H9 (cell line): Measurements from ENCODE around the gene DAAM1. TPM values are rescaled to one million over a fixed set of nuclear protein-coding genes. Genes with fewer than 3 reads are reported as not detected.

ENCODE experiments used
- DNase-seq: peaks from one replicate; pipeline ENCODE4 v3.0.0-alpha.2; 2017
- H2AFZ ChIP-seq: one replicate; pipeline ENCODE4 v1.6.1; 2013; ENCODE audit warnings: mild to moderate bottlenecking, low read length, control low read depth, moderate library complexity
- H2AK5ac ChIP-seq: 2 replicates; pipeline ENCODE4 v1.6.1; 2013; ENCODE audit warnings: low read length, control low read depth, mixed read lengths; ENCODE audit not compliant: insufficient read length
- H2BK120ac ChIP-seq: one replicate; pipeline ENCODE4 v1.6.1; 2013; ENCODE audit warnings: low read depth, mild to moderate bottlenecking, low read length, control low read depth, inconsistent platforms; ENCODE audit not compliant: poor library complexity, severe bottlenecking
- H2BK12ac ChIP-seq: 2 replicates; pipeline ENCODE4 v1.6.1; 2013; ENCODE audit warnings: low read length, control low read depth, mixed read lengths, low read depth; ENCODE audit not compliant: insufficient read length
- H2BK15ac ChIP-seq: 2 replicates; pipeline ENCODE4 v1.6.1; 2013; ENCODE audit warnings: low read depth, low read length, control low read depth
- H2BK20ac ChIP-seq: one replicate; pipeline ENCODE4 v1.6.1; 2013; ENCODE audit warnings: low read depth, mild to moderate bottlenecking, low read length, control low read depth, inconsistent platforms; ENCODE audit not compliant: poor library complexity, severe bottlenecking
- H2BK5ac ChIP-seq: 2 replicates; pipeline ENCODE4 v1.6.1; 2013; ENCODE audit warnings: low read length, control low read depth, mixed read lengths; ENCODE audit not compliant: insufficient read length
- H3K14ac ChIP-seq: 2 replicates; pipeline ENCODE4 v1.6.1; 2013; ENCODE audit warnings: low read length, control low read depth; ENCODE audit not compliant: insufficient read depth
- H3K18ac ChIP-seq: 2 replicates; pipeline ENCODE4 v1.6.1; 2013; ENCODE audit warnings: low read depth, mild to moderate bottlenecking, mixed read lengths, low read length, control low read depth; ENCODE audit not compliant: insufficient read length
- H3K23ac ChIP-seq: 2 replicates; pipeline ENCODE4 v1.6.1; 2013; ENCODE audit warnings: low read length, control low read depth, mixed read lengths, low read depth; ENCODE audit not compliant: insufficient read length
- H3K23me2 ChIP-seq: 2 replicates; pipeline ENCODE4 v1.6.1; 2013; ENCODE audit warnings: low read depth, mild to moderate bottlenecking, mixed read lengths, low read length, control low read depth; ENCODE audit not compliant: insufficient read length, poor library complexity, severe bottlenecking
- H3K27ac ChIP-seq: 2 replicates; pipeline ENCODE4 v1.5.1; 2013; ENCODE audit warnings: low read length, control low read depth, mixed read lengths, low read depth; ENCODE audit not compliant: insufficient read length
- H3K27me3 ChIP-seq: 2 replicates; pipeline ENCODE4 v1.6.1; 2013; ENCODE audit warnings: low read length, control low read depth, inconsistent platforms; ENCODE audit not compliant: insufficient read depth
- H3K4ac ChIP-seq: 2 replicates; pipeline ENCODE4 v1.6.1; 2013; ENCODE audit warnings: low read depth, mild to moderate bottlenecking, control low read depth, inconsistent platforms, low read length, moderate library complexity
- H3K4me1 ChIP-seq: 2 replicates; pipeline ENCODE4 v1.6.1; 2013; ENCODE audit warnings: low read length, control low read depth, inconsistent platforms; ENCODE audit not compliant: insufficient read depth
- H3K4me2 ChIP-seq: 2 replicates; pipeline ENCODE4 v1.6.1; 2013; ENCODE audit warnings: low read length, control low read depth, mixed read lengths; ENCODE audit not compliant: insufficient read length, insufficient read depth
- H3K56ac ChIP-seq: 2 replicates; pipeline ENCODE4 v1.6.1; 2013; ENCODE audit warnings: low read depth, mild to moderate bottlenecking, mixed read lengths, low read length, control low read depth; ENCODE audit not compliant: insufficient read length
- H3K79me1 ChIP-seq: 2 replicates; pipeline ENCODE4 v1.6.1; 2013; ENCODE audit warnings: low read depth, mild to moderate bottlenecking, moderate library complexity, low read length, control low read depth, inconsistent platforms; ENCODE audit not compliant: insufficient read depth, poor library complexity, severe bottlenecking
- H3K79me2 ChIP-seq: 2 replicates; pipeline ENCODE4 v1.6.1; 2013; ENCODE audit warnings: low read length, control low read depth, inconsistent platforms; ENCODE audit not compliant: insufficient read depth
- H3K9ac ChIP-seq: 2 replicates; pipeline ENCODE4 v1.6.1; 2013; ENCODE audit warnings: low read length, control low read depth, mixed read lengths; ENCODE audit not compliant: insufficient read length; ENCODE audit errors: extremely low read depth
- H3K9me3 ChIP-seq: one replicate; pipeline ENCODE4 v1.6.1; 2013; ENCODE audit warnings: low read depth, low read length, inconsistent platforms; ENCODE audit not compliant: control insufficient read depth
- H3T11ph ChIP-seq: one replicate; pipeline ENCODE4 v1.6.1; 2013; ENCODE audit warnings: mild to moderate bottlenecking, low read length, control low read depth, inconsistent platforms
- H4K20me1 ChIP-seq: one replicate; pipeline ENCODE4 v1.6.1; 2013; ENCODE audit not compliant: control insufficient read depth, insufficient read length, insufficient read depth
- H4K5ac ChIP-seq: 2 replicates; pipeline ENCODE4 v1.6.1; 2013; ENCODE audit warnings: low read depth, mild to moderate bottlenecking, mixed read lengths, low read length, control low read depth; ENCODE audit not compliant: insufficient read length
- H4K8ac ChIP-seq: replicated peaks from 2 replicates; pipeline ENCODE4 v1.6.1; 2013; ENCODE audit warnings: low read length, control low read depth, mixed read lengths, low read depth; ENCODE audit not compliant: insufficient read length
- H4K91ac ChIP-seq: 2 replicates; pipeline ENCODE4 v1.6.1; 2013; ENCODE audit warnings: low read depth, mild to moderate bottlenecking, moderate library complexity, mixed read lengths, low read length, control low read depth; ENCODE audit not compliant: insufficient read length
- H3K27ac Mint-ChIP-seq, 3 experiments: 2 replicates in 2 of 3; 3 replicates in 1 of 3; pipeline ENCODE4 v1.8.0; 2020 to 2021; ENCODE audit warnings: mixed read lengths in 3 of 3, mild to moderate bottlenecking in 1 of 3, moderate library complexity in 1 of 3
- H3K27me3 Mint-ChIP-seq: 2 replicates; pipeline ENCODE4 v1.8.0; 2021; ENCODE audit warnings: low read depth, mild to moderate bottlenecking, moderate library complexity, mixed read lengths
- H3K36me3 Mint-ChIP-seq, 3 experiments: 2 replicates in 2 of 3; 3 replicates in 1 of 3; pipeline ENCODE4 v1.8.0; 2020 to 2021; ENCODE audit warnings: low read depth in 3 of 3, mixed read lengths in 3 of 3; ENCODE audit not compliant: insufficient read depth in 1 of 3
- H3K4me1 Mint-ChIP-seq, 2 experiments: 2 replicates each; pipeline ENCODE4 v1.8.0; 2020; ENCODE audit warnings: mixed read lengths in 2 of 2
- H3K4me3 Mint-ChIP-seq, 2 experiments: 2 replicates in 1 of 2; 3 replicates in 1 of 2; pipeline ENCODE4 v1.8.0; 2020 to 2021; ENCODE audit warnings: mild to moderate bottlenecking in 2 of 2, mixed read lengths in 2 of 2, moderate library complexity in 1 of 2
- H3K9me3 Mint-ChIP-seq, 2 experiments: 2 replicates in 1 of 2; 3 replicates in 1 of 2; pipeline ENCODE4 v1.8.0; 2020; ENCODE audit warnings: mild to moderate bottlenecking in 2 of 2, mixed read lengths in 2 of 2, moderate library complexity in 1 of 2
- WGBS: extraction: QIAGEN DNeasy Blood & Tissue Kit; methylation state at CpG from one replicate; pipeline ENCODE4 v1.1.7; 2013; ENCODE audit warnings: missing lambda C conversion rate, low lambda C conversion rate, mixed read lengths; ENCODE audit not compliant: insufficient read length; ENCODE audit errors: extremely low coverage; 5-methylcytosine and 5-hydroxymethylcytosine counted together
- total RNA-seq: library from RNA; stranded (reverse); gene quantifications from 2 replicates; pipeline ENCODE4 v1.2.1, GENCODE V29; 2021
- TF ChIP-seq, protein P1 (sequence below): fragments of 200-600 bp; sonication (generic); conservative IDR thresholded peaks from 3 replicates; pipeline ENCODE4 v1.8.0; 2021; ENCODE audit warnings: antibody characterized with exemption, mild to moderate bottlenecking

The DAAM1 gene
- total RNA-seq, 1 experiment from 2014 or later, result 19.5 TPM

DNA sequence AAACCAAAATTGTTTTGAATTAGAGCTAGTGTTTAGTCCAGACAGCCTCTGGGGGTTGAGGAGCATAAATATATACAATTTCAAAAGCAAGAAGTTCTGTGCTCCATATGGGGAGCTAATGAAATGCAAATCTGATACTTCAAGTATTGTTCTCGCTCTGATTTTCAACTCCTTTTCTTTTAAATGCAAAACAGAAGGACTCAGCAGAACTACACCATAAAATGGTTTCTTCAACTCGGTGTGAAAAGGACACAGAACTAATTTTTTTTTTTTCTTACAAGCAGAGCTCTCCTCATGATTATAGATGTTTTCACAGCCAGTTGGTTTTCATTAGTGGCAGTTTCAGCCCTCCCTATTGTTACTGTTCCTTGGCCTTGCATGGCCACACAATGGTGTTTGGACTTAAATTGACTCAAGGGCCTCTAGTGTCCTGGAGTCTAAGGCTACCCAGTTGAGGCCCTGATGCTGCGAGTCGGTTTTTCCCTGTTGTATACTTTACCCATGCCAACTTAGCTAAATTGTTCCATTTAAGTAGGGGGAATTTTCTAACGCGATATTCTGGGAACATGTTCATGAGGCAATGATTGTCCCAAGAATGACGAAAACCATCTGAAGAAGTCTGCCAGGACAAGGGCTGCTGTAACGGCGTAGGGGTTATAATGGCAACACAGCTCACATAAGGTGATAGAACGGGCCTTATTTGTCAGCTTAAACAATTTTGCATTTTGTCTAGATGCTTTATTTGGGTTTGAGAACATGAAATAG lies 156.4 kb downstream of the DAAM1 start:
- no peak overlapping the region for H2BK20ac ChIP-seq
- H3K23ac ChIP-seq, result no peak overlapping the region
- H3K4me3 Mint-ChIP-seq, result no peak overlapping the region
- peak overlapping the region in 2 of 3 experiments; percentile 12 to 73; a peak in 3 of 7 replicates for H3K27ac Mint-ChIP-seq
- no peaks in the 10 kb centered on the region for H3K23me2 ChIP-seq
- no peaks in the 10 kb centered on the region for H3K79me2 ChIP-seq
- WGBS, result no CpG with 5 or more reads among the region's 10 CpGs
- no peak overlapping the region for H3K18ac ChIP-seq
- H3K4me1 ChIP-seq, result peaks cover 15% of the 10 kb centered on the region; the same call in 1 of the 2 replicates
- no peak overlapping the region for H2BK120ac ChIP-seq
- no peak overlapping the region for H2AFZ ChIP-seq
- H4K91ac ChIP-seq, result no peak overlapping the region
- H3K4ac ChIP-seq, result no peak overlapping the region
- no peaks in the 10 kb centered on the region for H3K27me3 ChIP-seq
- no peak for DNase-seq
- no peak overlapping the region for H4K8ac ChIP-seq
- H4K20me1 ChIP-seq, result no peaks in the 10 kb centered on the region
- H3K14ac ChIP-seq, result no peak overlapping the region
- no peak overlapping the region for H4K5ac ChIP-seq
- no peak overlapping the region for H3K27ac ChIP-seq
- no peaks in the 10 kb centered on the region for H3K9me3 Mint-ChIP-seq
- H3T11ph ChIP-seq, result no peak overlapping the region
- no peak overlapping the region for H3K9ac ChIP-seq
- H3K9me3 ChIP-seq, result no peaks in the 10 kb centered on the region
- no peak overlapping the region for H2BK5ac ChIP-seq
- H3K27me3 Mint-ChIP-seq, result no peaks in the 10 kb centered on the region
- peaks cover 41 to 43% of the 10 kb centered on the region in 2 experiments for H3K4me1 Mint-ChIP-seq
- H3K36me3 Mint-ChIP-seq, result 0 out of 7 replicates have a peak, but pooled peaks cover 0 to 4% (median 1%) of the 10 kb centered on the region in 3 experiments
- H3K4me2 ChIP-seq, result no peak overlapping the region
- no peak overlapping the region for H2AK5ac ChIP-seq
- TF ChIP-seq, protein P1, sequence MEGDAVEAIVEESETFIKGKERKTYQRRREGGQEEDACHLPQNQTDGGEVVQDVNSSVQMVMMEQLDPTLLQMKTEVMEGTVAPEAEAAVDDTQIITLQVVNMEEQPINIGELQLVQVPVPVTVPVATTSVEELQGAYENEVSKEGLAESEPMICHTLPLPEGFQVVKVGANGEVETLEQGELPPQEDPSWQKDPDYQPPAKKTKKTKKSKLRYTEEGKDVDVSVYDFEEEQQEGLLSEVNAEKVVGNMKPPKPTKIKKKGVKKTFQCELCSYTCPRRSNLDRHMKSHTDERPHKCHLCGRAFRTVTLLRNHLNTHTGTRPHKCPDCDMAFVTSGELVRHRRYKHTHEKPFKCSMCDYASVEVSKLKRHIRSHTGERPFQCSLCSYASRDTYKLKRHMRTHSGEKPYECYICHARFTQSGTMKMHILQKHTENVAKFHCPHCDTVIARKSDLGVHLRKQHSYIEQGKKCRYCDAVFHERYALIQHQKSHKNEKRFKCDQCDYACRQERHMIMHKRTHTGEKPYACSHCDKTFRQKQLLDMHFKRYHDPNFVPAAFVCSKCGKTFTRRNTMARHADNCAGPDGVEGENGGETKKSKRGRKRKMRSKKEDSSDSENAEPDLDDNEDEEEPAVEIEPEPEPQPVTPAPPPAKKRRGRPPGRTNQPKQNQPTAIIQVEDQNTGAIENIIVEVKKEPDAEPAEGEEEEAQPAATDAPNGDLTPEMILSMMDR, result no peak
- no peak overlapping the region for H2BK15ac ChIP-seq
- no peaks in the 10 kb centered on the region for H3K79me1 ChIP-seq
- no peak overlapping the region for H3K56ac ChIP-seq
- H2BK12ac ChIP-seq, result no peak overlapping the region
